Prostate gland (tissue), 2 donors: Measurements from ENCODE around the gene SCAPER.

Source experiments
- CTCF ChIP-seq, 4 experiments: fragments of 200-600 bp in 2 of 4; fragments of 450-650 bp in 2 of 4; sonication (generic) in 2 of 4; IDR thresholded peaks; 1 replicate in 3 of 4; 2 replicates in 1 of 4; pipeline ENCODE4 v1.5.1; 2016 to 2019; ENCODE audit warnings: antibody characterized with exemption in 4 of 4, mild to moderate bottlenecking in 2 of 4, moderate library complexity in 2 of 4
- POLR2A ChIP-seq: fragments of 450-650 bp; IDR thresholded peaks from one replicate; pipeline ENCODE4 v1.6.1; 2016; ENCODE audit warnings: antibody characterized with exemption, mild to moderate bottlenecking
- POLR2AphosphoS5 ChIP-seq: sonication (generic); formaldehyde crosslinking; IDR thresholded peaks from one replicate; pipeline ENCODE4 v1.6.1; 2017; ENCODE audit warnings: antibody characterized with exemption

GRCh38 chr15:76391847-76392246, 513.3 kb downstream of the SCAPER start:
- TF ChIP-seq CTCF (IDR thresholded peaks at IDR 0.05): no peak
- no peak for TF ChIP-seq POLR2A
- no peak for TF ChIP-seq POLR2AphosphoS5
